GM18520 (cell line): Measurements from ENCODE around the gene BMP2K.
"Not testable (repeated sequence)": the region's sequence is repeated elsewhere in the genome, so short reads cannot be mapped to it uniquely, and the experiment has no call there.

Source experiments
- ATAC-seq: cut with Tn5 transposase; IDR thresholded peaks from one replicate; pipeline ENCODE4 v1.9.1; 2021; ENCODE audit not compliant: unreplicated experiment

The BMP2K gene

DNA sequence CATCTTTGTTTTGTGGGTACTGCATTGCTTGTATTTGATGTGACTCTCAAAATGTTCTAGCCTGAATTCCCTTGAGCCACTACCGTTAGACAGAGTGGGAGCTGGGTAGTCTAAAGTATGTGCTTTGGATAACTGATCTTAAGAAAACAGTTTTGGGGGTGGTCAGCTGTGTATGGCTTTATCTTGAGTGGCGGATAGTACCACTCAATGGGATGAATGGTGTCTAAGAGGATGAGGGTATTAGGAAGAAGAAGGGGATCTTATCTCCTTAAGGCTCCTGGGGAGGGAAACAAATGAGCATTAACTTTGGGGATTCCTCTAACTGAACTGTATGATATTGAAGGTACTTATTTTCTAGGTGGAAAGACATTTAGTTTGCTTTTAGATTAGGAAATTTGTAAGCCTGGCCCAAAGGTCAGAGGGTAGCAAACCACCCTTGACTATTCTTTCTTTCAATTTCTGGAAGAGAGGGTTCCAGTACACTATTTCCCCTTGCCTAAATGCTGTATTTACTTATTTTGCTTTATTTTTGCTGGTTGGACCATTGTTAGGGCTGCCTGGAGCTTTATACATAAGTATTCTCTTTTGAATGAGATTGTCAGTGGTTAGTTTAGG lies 11.3 kb downstream of the BMP2K start:
- no peak for ATAC-seq

DNA sequence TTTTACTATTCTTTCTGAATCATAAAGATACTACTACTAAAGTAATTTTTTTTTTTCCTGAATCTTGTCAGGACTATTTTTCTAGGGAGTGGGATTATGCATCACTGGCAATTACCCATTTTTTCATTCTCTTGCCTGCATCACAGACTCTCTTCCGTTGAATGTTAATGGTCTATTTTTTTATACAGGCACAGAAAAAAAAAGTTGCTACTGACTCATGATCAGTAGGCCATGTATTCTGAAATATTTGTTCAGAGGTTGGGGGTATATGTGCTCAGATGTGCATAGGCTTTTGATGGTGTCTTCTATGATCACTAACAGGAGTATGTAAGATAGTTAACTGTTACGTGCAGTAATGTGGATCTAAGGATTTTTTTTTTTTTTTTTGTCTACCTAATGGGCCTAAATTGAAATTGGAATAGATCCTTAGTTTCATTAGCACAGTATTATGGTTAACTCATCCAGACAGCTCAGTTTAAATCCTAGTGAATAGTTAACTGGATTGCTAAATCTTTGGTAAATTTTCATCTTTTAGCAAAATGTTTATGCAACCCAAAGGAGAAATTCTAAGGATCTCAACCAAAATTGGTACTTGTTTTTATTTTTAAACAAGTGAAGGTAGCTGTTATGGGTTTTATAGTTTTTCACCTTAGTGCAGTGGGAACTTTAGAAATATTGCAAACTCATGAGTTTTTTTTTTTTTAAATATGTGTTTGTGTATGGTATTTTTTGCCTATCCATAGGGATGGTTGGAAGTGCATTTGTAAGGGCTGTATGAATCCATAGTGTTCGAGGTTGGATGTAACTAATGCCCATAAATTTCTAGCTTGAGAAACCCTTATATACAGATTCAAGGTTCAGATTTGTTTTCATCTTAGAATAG lies 12.1 kb downstream of the BMP2K start:
- no peak for ATAC-seq

DNA sequence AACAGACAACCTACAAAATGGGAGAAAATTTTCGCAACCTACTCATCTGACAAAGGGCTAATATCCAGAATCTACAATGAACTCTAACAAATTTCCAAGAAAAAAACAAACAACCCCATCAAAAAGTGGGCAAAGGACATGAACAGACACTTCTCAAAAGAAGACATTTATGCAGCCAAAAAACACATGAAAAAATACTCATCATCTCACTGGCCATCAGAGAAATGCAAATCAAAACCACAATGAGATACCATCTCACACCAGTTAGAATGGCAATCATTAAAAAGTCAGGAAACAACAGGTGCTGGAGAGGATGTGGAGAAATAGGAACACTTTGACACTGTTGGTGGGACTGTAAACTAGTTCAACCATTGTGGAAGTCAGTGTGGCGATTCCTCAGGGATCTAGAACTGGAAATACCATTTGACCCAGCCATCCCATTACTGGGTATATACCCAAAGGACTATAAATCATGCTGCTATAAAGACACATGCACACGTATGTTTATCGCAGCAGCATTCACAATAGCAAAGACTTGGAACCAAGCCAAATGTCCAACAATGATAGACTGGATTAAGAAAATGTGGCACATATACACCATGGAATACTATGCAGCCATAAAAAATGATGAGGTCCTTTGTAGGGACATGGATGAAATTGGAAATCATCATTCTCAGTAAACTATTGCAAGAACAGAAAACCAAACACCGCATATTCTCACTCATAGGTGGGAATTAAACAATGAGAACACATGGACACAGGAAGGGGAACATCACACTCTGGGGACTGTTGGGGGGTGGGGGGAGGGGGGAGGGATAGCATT lies 19.7 kb downstream of the BMP2K start:
- ATAC-seq, result not testable (repeated sequence)

DNA sequence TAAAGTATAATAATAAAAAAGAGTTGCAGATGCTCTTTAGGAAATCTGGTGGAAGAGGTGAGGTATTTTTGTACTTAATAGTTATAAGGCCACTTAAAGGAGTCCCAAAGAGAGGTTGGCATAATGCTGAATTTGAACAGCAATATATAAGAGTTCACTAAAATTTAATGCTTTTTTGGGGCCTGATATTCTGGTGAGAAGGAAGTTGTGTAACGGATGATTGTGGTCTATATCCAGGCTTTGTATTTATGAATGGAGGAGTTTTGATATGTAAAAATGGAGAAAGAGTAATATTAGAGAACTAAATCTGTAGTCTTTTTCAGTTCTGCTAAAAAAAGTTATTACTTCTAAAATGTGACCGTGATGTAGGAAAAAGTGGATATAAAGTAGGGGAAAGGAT lies 20.4 kb downstream of the BMP2K start:
- no peak for ATAC-seq

DNA sequence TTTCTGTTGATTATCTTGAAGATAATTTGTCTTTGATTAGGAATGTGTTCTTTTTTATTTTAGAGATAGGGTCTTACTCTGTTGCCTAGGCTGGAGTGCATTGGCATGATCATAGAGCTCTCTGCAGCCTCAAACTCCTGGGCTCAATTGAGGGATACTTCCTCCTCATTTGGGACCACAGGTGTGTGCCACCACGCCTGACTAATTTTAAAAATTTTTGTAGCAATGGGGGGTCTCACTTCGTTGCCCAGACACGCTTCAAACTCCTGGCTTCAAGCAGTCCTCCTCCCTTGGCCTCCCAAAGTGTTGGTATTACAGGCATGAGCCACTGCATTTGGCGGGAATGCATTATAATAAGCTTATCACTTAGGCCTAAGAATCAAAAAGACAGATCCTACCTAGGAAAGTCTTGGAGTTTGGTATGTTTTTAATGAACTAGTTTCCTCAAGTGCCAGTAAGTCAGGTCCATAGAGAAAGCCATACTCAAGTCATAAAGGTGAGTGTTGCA lies 21.7 kb downstream of the BMP2K start:
- ATAC-seq, result no peak

DNA sequence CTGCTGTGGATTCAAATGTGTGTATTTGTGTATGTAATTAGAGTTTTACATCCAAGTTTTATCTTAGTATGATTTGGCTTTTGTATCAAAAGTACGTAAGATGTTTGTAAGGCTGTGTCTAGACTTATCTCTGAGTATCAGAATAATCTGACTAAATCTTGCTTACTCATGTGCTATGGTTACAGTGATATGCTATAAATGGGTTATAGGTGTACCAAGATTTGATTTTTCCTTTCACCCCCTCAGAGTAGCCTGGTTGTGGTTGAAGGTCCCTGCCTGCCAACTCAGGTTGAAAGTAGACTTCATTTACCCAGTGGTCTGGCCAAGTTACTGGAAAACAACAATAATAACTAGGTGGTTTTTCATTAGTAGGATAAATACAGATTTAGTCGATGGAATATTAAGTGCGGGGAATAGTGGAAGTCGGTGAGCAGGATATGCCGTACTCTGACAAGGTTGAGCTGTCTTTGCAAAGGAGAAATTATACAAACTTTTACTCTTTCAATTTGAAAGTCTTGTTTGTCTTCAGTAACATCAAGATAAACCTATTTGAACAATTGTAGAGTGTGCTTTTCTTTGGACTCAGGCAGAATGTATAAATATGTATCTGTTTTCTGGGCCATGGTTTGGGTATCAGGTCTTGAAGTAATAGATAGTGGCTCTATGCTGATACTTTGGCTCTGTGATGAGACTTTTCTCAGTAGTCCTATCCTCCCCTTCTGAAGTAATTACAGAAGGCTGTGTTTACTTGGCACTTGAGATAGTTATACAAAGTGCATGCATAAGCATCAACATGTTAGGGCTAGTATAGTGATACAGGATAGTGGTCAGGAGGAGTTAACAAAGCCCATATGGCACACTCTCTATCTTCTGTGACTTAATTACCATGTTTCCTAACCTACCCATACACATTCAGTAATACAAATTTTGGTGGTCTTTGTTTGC lies 23.7 kb downstream of the BMP2K start:
- ATAC-seq, result no peak

DNA sequence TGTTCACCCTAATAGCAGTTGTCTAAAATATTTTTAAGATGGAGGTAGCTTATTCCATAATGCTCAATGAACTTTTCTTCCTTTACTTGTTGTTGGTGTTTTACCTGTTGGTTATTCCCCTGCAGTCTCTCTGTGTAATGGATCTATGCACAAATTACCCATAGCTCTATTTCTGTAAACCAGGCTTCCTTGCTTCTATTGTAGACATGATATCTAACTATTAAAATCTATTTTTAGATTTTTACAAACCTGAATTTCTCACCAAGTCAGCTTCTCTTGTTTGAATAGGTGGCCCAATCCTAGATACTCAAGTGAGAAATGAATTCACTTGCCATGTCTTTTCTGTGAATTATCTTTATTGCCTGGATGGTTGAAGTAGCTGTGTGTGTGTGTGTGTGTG lies 24.8 kb downstream of the BMP2K start:
- no peak for ATAC-seq

DNA sequence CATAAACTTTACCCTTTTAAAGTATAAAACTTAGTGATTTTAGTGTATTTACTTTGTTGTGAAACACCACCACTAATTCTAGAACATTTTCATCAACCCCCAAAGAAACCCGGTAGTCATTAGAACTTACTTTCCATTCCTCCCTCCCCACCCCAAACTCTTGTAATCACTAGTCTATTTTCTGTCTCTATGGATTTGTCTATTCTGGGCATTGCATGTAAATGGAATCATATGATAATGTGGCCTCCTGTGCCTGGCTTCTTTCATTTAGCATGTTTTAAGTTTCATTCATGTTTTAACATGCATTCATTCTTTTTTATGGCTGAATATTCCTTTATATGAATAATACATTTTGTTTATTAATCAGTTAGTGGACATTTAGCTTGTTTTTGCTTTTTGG lies 27.8 kb downstream of the BMP2K start:
- no peak for ATAC-seq

DNA sequence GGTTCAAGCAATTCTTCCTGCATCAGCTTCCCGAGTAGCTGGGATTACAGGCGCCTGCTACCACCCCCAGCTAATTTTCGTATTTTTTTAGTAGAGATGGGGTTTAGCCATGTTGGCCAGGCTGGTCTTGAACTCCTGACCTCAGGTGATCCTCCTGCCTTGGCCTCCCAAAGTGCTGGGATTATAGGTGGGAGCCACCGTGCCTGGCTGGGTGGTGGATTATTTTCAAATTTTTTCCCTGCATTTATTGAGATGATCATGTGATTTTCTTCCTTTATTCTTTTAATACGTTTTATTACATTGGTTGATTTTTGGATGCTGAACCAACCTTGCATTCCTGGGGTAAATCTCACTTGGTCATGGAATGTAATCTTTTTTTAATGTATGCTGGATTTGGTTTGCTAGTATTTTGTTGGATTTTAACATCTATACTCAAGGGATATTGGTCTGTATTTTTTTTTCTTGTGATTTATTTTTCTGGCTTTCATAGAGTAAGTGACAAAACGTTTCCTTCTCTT lies 30.9 kb downstream of the BMP2K start:
- ATAC-seq, result no peak

DNA sequence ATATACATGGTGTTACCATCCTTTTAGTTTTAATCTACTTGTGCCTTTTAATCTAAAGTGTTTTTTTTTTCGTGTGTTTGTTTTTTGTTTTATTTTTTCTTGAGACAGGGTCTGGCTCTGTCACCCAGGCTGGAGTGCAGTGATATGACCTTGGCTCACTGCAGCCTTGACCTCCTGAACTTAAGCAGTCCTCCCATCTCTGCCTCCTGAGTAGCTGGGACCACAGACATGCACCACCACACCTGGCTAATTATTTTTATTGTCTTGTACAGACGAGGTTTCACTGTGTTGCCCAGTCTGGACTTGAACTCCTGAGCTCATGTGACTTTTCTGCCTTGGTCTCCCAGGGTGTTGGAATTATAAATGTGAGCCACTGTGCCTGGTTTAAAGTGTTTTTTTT lies 33.1 kb downstream of the BMP2K start:
- no peak for ATAC-seq

DNA sequence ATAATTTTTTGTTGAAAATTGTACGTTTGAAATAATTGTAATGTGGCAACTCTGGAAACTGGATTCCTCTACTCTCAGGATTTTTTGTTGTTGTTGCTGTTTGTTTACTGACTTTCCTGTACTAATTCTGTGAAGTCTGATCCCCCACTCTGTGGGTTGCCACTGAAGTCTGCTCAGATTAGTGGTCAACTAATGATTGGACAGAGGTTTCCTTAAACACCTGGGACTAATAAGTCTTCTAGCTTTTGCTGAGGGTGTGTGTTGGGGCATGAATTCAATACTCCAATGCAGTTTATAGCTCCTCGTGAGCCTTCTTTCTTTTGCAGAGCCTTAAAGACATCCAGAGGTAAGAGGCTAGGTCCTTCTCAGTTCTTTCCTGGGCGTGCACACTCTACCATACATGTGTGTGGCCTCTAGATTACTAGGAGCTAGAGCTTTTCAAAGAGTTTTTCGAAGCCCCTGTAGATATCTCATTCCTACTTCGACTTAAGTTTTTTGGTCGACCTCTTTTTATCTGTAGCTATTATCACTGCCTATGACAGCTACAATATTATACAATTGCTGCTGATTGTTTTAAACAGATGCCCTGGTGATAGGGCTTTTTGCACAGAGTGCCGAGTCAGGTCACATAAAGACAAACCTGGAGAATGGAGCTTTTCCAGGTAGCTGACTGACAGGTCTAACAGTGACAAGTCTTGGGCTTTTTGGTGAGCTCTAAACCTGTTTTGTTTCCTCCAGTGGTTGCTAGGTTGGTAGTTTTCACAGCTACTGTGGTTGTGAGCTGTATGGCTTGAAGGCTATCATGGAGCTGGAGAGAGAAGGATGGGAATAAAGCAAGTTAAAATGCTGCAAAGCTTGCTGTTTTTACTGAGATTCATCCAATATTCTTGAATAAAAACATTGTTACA lies 34.0 kb downstream of the BMP2K start:
- no peak for ATAC-seq

DNA sequence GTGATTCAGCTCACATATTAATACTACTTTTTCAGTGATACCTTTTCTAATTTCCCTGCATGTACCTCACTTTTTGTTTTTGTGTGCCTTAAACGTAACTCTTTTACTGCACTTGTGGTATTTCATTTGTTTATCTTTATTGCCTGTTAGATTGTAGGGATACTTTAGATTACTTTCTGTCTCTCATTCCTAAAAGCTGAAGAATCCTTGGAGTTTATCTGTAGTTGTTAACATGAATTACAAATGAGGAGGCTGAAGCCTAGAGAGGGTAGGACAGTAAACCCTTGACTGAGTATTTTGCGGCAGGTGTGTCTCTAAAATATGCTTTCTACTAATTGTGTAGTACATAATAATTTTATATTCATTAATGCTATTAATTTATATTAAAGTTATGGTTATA lies 34.9 kb downstream of the BMP2K start:
- ATAC-seq, result no peak

DNA sequence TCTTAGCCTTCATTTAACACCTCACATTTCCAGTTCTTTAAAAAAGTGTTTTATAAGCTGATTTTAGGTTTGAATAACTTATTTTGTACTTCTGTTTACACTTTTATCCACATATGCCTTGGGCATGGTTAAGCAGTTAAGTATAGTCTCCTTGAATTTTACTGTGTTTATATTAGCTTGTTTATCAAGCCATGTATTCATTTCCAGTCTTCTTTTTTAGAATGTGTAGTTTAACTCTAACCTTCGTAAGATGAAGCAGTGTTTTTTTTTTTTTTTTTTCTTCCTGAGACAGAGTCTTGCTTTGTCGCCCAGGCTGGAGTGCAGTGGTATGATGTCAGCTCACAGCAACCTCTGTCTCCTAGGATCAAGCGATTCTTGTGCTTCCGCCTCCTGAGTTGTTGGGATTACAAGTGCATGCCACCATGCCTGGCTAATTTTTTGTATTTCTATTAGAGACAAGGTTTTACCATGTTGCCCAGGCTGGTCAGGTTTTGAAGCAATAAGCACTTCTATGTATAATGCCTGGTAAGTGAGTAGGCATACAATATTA lies 42.5 kb downstream of the BMP2K start:
- no peak for ATAC-seq

DNA sequence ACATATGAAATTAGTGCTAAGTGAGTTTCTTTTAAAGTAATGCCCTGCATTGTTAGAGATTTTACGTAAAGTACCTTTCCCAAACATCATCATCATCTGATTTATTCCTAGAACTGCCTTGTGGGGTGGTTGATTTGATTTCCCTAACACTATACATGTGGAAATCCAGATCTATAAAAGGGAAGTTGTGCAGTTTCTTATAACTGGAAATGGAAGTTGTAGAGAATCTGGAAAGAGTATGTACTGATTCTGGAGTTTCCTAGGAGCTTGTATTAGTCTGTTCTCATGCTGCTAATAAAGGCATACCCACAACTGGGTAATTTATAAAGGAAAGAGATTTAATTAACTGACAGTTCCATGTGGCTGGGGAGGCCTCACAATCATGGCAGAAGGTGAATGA lies 47.9 kb downstream of the BMP2K start:
- ATAC-seq, result no peak

DNA sequence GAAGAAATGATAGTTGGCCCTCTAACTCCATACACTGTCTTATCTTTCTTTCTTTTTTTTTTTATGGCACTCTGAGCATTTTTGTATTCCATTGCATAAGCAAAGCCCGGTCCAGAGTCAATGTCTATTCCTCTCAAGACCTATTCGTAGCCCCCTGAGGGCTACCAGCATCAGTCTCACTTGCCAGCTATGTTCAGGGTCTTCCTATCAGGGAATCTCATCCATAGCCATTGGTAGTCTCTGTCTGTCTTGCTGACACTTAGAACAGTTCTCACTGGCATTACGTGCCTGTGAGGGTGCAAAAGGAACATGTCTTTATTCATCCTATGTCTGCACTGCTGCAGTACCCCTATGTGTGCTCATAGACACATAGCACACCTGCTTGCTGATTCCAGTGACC lies 51.0 kb downstream of the BMP2K start:
- no peak for ATAC-seq

DNA sequence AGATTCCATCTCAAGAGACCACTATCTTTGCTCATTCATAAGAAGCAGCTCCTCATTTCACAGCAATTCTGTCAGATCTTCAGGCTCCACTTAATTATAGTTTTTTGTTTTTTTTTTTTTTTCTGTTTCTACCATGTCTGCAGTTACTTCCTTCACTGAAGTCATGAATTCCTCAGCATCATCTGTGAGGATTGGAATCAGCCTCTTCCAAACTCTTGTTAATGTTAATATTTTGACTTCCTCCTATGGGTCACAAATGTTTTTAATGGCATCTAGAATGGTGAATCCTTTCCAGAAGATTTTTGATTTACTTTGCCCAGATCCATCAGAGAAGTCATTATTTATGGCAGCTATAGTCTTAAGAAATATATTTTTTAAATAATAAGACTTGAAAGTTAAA lies 53.1 kb downstream of the BMP2K start:
- no peak for ATAC-seq

DNA sequence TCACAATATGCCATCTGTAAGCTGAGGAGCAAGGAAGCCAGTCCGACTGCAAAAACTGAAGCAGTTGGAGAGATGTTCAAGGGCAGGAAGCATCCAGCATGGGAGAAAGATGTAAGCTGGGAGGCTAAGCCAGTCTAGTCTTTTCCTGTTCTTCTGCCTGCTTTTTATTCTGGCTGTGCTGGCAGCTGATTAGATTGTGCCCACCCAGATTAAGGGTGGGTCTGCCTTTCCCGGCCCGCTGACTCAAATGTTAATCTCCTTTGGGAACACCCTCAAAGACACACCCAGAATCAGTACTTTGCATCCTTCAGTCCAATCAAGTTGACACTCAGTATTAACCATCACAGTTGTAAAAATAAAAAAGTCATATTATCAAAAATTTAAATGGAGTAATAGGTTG lies 63.5 kb downstream of the BMP2K start:
- not testable (repeated sequence) for ATAC-seq

DNA sequence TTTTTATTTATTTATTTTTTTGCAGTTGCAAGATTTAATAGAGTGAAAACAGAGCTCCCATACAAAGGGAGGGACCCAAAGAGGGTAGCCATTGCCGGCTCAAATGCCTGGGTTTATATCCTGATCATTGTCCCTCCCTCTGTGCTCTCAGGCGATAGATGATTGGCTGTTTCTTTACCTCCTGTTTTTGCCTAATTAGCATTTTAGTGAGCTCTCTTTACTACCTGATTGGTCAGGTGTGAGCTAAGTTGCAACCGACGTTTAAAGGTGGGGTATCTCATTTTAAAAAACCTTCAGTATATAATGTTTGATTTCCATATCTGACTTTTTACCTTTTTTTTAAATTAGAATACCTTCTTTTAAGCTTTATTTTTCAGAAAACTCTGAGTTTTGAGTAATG lies 64.1 kb downstream of the BMP2K start:
- ATAC-seq, result not testable (repeated sequence)

DNA sequence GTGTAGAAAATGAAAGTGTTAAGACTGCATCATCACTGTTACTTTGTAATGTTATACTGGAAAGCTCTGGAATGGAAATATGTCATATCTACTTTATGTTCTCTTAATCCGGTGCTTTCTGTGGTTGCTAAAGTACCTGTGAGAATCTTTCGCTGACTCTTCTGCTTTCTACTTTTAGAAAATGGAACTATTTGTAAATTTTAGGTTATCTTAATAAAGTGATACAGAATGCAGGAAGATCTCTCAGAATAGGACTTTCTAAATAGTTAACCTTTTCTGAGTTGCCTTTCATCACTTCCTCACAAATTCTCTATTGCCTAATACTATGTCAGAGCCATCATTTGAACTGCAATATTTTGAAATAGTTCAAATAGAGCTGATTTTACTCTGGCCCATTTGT lies 69.3 kb downstream of the BMP2K start:
- ATAC-seq, result peak; percentile 41
